G401 (cell line): Measurements from ENCODE around the gene UBE2G1. TPM values are rescaled to one million over a fixed set of nuclear protein-coding genes. Genes with fewer than 3 reads are reported as not detected.

Source experiments
- DNase-seq: peaks from one replicate; pipeline ENCODE4 v3.0.0-alpha.2; 2015; ENCODE audit warnings: low spot score
- in situ Hi-C: cut with HindIII; loops from 2 replicates; pipeline ENCODE4 v1.10.0; 2016; ENCODE audit warnings: low sequenced_read_pairs, mixed read lengths
- total RNA-seq: library from RNA; depleted of rRNA; stranded (reverse); fragments of >200 nt; shearing (Covaris generic); gene quantifications from 2 replicates; pipeline ENCODE4 v1.2.3, GENCODE V29; 2014

UBE2G1 gene
- total RNA-seq, 1 experiment from 2014 or later: 70.9 TPM

DNA sequence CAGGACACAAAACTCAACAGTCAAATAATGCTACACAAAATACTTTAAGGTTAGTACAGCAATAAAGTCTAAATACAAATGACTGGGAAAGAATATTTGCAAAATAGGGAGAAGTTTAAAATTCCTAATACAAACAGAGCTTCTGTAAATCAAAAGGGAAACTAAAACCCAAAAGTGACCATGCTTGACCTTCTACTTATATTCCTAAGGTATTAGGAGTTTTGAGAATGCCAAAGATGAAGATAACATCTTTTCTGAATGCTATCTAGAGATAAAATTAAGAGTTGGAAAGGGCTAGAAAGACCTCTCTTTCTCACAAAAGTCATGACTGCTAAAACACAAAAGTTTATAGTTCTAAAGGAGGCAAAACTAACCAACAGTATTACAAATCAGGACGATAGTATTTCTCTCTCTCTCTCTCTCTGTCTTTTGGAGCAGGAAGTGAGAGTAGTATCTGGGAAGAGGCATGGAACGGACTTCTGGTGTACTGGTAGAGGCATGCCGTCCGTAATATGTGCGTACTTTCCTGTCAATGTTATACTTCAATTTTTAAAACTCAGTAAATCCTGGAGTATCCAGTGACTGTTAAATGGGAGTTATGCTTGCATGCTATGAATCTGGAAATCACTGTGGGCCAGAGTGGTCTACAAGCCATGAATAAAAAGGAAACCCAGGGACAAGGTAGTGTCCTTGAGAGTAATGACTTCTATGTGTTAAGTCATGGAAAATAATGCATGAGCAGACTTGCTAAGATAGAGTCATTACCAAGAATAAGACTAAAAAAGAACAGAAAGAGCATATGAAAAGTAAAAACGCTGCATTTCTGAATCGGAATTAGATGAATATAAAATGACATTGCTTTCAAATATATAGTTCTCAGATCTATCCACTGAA is 53.0 kb downstream of the UBE2G1 start:
- in situ Hi-C loops: no loop called here
- DNase-seq: no peak

GRCh38 chr17:4310354-4311060 is 56.0 kb downstream of the UBE2G1 start:
- in situ Hi-C loops: no loop called here
- DNase-seq: peak; percentile 27

- in situ Hi-C loops: no loop called here
Measured at GRCh38 chr17:4309897-4310296, 56.6 kb downstream of the UBE2G1 start.

DNA sequence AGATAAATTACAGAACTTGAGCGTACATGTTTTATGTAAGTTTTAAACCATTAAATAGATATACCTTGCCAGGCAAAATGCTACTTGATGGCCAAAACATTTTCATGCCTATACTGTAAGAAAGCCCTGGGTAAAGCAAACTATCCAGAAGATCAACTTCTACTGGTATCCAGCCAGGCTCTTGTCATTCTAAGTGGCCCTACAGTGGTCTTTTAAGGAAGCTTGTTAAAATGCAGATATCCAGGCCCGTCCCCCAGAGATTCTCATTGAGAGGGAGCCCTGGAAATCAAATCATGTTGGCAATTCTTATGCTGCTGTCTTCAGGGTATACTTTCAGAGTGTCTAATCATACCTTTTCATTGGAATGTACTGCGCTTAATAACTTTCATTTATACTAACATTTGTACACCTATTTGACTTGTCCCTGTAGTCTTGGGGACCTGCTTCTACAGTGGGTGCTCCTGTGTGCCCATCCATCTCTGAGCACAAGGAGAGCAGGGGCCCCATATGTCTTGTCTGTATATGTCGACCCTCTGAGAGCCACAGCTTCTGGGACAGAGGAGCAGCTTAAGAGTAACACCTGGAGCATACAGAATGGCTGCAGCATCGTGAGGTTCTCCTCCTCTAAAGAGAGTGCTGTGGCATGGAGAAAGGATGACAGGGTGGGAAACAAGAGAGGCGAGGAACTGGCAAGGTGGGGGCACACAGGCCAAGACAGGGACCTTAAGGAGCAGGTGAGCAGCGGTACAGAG is 59.1 kb downstream of the UBE2G1 start:
- in situ Hi-C loops: no loop called here
- no peak for DNase-seq

More at GRCh38 chr17:4309897-4310296, 56.6 kb downstream of the UBE2G1 start:
- no peak for DNase-seq

DNA sequence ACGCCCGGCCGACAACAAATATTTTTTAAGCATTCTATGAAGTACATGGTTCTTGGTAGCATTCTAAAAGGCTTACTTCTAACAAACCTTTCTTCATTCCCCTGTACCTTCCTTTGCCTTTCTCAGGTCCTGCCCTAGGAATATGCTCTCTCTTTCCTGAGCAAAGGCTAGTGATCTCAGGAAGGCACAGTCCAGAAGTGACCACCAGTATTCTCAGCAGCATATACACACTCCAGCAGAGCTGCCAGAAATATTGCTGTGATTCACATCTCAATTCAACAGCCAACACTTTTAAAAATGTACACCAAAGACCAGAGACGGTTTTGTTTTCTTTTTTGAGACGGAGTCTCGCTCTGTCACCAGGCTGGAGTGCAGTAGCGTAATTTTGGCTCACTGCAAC is 61.3 kb downstream of the UBE2G1 start:
- no peak for DNase-seq
- in situ Hi-C loops: no loop called here

DNA sequence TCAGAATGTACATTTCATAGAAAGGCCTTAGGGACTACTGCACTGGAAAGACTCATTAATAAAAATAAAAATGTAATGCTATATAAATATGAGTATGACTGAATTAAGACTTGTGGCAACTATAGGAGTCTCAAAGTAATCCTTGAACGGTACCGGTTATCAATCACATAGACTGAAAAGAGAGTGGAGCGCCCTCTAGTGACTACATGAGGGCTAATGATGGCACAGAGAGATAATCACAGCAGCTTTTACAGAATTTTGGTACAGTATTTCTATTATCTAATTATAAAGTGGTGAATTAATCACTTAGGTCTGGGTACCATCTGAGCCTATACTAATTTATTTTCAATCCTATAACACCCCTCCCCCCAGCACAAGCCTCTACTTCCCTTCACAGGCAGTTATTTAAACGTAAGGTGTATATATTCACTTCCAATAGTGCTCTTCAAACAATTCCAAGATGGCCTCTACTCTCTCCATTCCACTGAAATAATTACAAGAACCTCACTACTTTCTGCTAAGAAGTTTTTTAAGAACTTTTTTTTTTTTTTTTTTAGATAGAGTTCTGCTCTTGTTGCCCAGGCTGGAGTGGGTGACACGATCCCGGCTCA is 62.0 kb downstream of the UBE2G1 start:
- DNase-seq: peak; percentile 60
- in situ Hi-C loops: no loop called here

DNA sequence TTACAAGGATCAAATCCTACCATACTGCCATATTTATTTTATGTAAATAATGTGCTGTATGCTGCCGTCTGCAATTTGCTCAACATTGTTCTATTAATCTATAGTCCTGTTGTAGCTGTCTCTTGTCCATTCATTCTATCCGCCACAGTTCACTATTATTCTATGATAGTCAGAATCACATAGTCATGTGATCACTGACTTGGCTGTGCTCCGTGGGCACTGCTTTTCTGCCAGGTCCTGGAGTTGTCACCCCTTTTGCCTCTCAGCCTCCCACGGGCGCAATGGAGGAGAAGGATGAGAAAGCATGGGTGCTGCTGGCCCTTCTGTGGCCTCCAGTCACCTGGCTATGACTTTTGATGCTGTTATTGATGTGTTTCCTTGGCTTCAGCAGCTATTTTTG is 65.4 kb downstream of the UBE2G1 start:
- in situ Hi-C loops: no loop called here
- DNase-seq: peak; percentile 55

- in situ Hi-C loops: no loop called here
Measured at GRCh38 chr17:4297351-4297750, 69.1 kb downstream of the UBE2G1 start.

DNA sequence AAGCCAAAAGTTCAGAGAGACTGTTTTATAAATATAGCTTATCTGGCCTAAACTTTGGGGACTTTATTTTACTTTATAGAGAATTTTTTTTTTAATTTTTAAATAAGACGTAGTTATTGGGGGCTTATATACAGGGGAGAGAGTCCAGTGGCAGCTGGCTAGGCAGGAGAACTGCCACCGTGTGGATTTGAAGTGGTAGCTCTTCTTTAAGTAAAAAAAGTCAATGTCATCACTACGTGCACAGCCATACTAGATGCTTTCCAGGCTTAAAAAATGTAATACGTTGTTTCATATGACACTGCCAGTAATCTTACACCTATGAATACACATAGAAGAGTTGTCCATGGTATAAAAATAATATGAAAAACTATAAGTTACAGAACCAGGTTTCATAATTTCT is 70.8 kb downstream of the UBE2G1 start:
- in situ Hi-C loops: no loop called here
- DNase-seq: no peak

More at GRCh38 chr17:4297351-4297750, 69.1 kb downstream of the UBE2G1 start:
- no peak for DNase-seq

DNA sequence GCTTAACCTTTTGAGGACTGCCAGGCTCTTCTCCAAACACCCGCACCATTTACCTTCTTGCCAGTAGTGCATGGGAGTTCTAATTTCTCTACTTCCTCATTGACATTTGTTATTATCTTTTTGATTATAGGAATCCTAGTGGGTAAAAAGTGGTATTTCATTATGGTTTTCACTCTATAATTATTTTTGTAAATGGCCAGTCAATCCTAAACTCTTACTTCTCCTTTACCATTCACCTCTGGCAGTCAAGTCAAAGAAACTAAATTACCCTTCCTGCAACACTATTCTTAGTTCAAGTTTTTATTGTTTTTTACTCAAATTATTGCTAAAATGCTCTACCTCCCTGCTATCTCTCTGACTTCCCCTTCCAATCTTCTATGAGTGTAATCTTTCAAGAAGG is 72.9 kb downstream of the UBE2G1 start:
- no peak for DNase-seq
- in situ Hi-C loops: no loop called here

- in situ Hi-C loops: no loop called here
- DNase-seq: no peak
Measured at GRCh38 chr17:4287710-4288109, 78.8 kb downstream of the UBE2G1 start.

GRCh38 chr17:4276514-4276913 is 90.0 kb downstream of the UBE2G1 start:
- in situ Hi-C loops: no loop called here
- DNase-seq: no peak

GRCh38 chr17:4272972-4273368 is 93.5 kb downstream of the UBE2G1 start:
- in situ Hi-C loops: no loop called here
- no peak for DNase-seq

DNA sequence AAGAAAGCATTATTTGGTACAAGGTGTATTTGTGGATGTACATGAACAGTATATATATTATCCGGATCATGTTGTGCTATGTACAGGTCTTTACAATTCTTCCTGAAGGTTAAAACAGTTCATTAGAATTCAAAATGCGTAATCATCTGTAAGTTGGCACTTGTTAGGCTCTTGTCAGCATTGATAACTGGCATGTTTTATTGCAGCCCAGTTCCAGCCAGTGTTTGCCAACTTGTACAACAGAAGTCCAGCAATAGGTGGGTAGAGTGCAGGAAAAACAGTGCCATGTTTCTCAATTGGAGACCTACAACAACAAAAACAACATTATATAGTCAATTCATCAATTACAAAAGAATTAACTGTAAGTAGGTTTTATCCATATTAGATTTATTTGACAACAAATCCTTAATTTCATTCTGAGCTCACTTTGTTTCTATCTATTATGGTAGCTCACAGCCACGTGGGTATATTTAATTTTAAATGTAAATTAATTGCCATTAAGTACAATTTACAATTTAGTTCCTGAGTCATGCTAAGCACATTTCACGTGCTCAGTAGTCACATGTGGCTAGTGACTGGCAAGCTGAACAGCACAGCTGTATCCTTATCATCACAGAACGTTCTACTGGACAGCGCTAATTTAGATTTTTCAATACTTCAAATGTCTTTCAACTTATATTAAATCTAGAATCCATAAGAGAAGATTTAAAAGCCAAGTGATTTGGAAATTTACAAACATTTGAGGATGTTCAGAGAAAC is 94.1 kb downstream of the UBE2G1 start:
- no peak for DNase-seq
- in situ Hi-C loops: no loop called here

DNA sequence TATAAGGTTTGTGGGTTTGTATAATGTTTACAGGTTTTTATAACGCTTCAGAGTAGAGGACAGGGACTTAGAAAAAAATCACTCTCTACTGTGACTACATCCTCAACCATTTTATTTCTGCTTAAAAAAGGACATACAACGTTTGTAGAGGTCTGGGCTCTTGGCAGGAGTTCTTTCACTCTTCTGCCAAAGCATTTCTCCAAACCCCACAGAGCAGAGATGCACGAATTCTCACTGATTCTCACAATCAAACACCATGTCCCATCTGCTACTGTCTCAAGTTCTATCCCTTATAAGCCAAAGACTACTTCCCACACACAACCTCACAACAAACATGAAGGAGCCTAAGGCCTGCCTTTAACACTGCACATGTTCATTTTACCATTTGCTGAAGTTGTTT is 95.7 kb downstream of the UBE2G1 start:
- peak; percentile 59 for DNase-seq
- in situ Hi-C loops: no loop called here

- DNase-seq: no peak
- in situ Hi-C loops: no loop called here
Measured at GRCh38 chr17:4269915-4270314, 96.6 kb downstream of the UBE2G1 start.

DNA sequence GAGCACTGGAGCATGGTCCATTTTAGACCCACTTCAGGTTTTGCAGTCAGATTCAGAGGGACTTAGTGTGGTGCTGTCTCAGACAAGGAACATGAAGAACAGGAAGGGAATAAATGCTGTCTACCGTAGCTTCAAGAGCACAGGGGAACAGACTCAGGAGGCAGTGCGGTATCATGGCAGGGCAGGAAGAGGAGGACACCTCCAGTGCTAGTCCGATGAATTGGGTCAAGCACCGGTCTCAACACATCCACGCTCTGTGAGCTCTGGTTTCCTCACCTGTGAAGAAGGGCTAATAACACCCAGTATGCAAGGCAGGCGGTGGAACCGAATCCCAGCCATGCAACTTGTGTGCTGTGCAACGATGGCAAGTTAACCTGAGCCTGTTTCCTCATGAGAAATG is 99.1 kb downstream of the UBE2G1 start:
- in situ Hi-C loops: no loop called here
- no peak for DNase-seq

DNA sequence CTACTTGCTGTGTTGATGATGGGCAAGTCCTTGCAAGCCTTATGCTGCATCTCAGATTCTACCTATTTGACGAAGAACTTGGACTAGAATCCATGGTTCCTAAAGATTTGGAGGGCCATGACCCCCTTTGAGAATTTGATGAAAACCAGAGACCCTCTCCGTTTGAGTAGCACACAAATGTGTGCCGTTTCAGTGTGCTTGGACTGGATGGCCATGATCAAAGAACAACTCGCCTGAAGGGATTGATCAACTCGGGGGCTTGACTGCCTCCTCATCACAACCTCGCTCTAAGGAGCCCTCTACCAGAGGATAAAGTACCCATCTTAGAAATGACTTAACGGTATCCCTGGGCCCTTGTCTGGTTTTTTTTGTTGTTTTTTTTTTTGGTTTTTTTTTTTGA is 99.9 kb downstream of the UBE2G1 start:
- in situ Hi-C loops: no loop called here
- DNase-seq: no peak
